Activated naive CD4-positive, alpha-beta T cell treated with anti-CD3 and anti-CD28 coated beads, Interleukin-2, amount 10 ng/mL, durations not matched to agents 7 days and 5 days (primary cell): ENCODE measurements around the gene KIFC3.
"Not testable (repeated sequence)": the region's sequence is repeated elsewhere in the genome, so short reads cannot be mapped to it uniquely, and the experiment has no call there.

ENCODE experiments used
- CTCF ChIA-PET: fragments of 350-600 bp; sonication (Branson Sonifier 250); formaldehyde crosslinking; loops from one replicate; lab custom pipeline; 2021; ENCODE audit warnings: antibody characterized with exemption; lab: Charles Lee
- DNase-seq: peaks from one replicate; pipeline ENCODE4 v3.0.0-alpha.2; 2020
- H3K27ac Mint-ChIP-seq: one replicate; pipeline ENCODE4 v1.8.0; 2021; ENCODE audit warnings: mild to moderate bottlenecking, moderate library complexity, mixed read lengths
- H3K27me3 Mint-ChIP-seq: one replicate; pipeline ENCODE4 v1.8.0; 2021; ENCODE audit warnings: mild to moderate bottlenecking, mixed read lengths
- H3K36me3 Mint-ChIP-seq: one replicate; pipeline ENCODE4 v1.8.0; 2021; ENCODE audit warnings: mixed read lengths
- H3K4me1 Mint-ChIP-seq: one replicate; pipeline ENCODE4 v1.8.0; 2021; ENCODE audit warnings: mixed read lengths
- H3K4me3 Mint-ChIP-seq: one replicate; pipeline ENCODE4 v1.8.0; 2021; ENCODE audit warnings: mild to moderate bottlenecking, moderate library complexity, mixed read lengths
- H3K9me3 Mint-ChIP-seq: one replicate; pipeline ENCODE4 v1.8.0; 2021; ENCODE audit warnings: mixed read lengths

The KIFC3 gene, protein sequence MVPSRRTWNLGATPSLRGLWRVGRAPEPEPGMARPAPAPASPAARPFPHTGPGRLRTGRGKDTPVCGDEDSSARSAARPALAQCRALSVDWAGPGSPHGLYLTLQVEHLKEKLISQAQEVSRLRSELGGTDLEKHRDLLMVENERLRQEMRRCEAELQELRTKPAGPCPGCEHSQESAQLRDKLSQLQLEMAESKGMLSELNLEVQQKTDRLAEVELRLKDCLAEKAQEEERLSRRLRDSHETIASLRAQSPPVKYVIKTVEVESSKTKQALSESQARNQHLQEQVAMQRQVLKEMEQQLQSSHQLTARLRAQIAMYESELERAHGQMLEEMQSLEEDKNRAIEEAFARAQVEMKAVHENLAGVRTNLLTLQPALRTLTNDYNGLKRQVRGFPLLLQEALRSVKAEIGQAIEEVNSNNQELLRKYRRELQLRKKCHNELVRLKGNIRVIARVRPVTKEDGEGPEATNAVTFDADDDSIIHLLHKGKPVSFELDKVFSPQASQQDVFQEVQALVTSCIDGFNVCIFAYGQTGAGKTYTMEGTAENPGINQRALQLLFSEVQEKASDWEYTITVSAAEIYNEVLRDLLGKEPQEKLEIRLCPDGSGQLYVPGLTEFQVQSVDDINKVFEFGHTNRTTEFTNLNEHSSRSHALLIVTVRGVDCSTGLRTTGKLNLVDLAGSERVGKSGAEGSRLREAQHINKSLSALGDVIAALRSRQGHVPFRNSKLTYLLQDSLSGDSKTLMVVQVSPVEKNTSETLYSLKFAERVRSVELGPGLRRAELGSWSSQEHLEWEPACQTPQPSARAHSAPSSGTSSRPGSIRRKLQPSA

DNA sequence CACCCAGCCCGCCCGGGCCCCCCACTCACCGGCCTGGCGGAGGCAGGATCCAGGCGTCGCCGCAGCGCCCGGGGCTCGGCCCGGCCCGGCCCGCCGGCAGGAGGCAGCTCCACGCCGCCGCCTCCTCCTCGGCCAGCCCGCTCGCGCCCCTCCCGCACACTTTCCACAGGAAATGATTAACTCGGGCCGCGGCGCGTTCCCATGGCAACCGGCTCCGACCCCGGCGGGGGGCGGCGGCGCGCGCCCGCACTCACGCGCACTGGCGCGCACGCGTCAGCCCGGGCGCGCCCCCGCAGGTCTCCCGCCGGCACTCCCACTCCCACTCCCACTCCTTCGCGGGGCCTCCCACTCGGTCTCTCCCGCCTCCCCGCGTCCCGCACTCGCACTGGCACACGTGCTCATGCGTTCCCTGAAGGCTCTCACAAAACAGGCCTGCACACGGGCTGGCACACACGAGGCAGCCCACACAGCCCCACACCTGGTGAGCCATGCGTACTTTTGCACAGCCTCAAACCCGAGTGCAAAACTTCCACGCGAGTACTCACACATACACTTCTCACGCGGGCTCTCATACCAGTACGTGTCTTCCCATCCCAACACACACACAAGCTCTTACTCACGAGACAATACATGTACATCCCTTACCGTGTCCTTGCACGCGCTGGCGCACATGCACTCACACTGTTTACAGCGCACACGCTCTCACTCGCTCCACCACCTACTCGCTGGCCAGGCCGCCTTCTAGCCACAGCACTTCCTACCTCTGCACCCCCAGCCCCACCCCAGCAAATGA, at the start of gene KIFC3:
Gene KIFC3 (minus strand): TSS at position 151 of the 793 bp plus-strand sequence. CDS start 4,248 bp downstream, outside the sequence.
- peaks cover 94% of the 10 kb centered on the region for H3K27me3 Mint-ChIP-seq
- H3K9me3 Mint-ChIP-seq: no peaks in the 10 kb centered on the region
- peak within 1 kb of the TSS; percentile 75 for H3K4me3 Mint-ChIP-seq
- H3K27ac Mint-ChIP-seq: no peak within 1 kb of the TSS
- CTCF ChIA-PET: no interaction called here
- DNase-seq: peak; percentile 77
- peaks cover 30% of the 10 kb centered on the region for H3K4me1 Mint-ChIP-seq
- peaks cover 3% of the 10 kb centered on the region for H3K36me3 Mint-ChIP-seq

DNA sequence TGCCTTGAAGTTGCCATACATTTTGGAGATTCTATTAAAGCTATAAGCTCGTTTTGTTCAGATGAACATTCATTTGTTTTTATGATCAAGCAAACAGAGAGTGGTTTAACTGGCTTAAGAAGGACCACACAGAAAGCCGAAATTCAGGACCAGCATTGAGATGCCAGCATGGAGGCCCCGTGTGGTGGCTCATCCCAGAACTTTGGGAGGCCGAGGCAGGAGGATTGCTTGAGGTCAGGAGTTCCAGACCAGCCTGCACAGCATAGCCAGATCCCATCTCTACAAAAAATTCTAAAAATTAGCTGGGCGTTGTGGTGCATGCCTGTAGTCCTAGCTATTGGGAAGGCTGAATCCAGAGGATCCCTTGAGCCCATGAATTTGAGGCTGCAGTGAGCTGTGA, 45.9 kb upstream of the KIFC3 start:
- H3K27ac Mint-ChIP-seq: no peak overlapping the region
- H3K9me3 Mint-ChIP-seq: no peaks in the 10 kb centered on the region
- no peak for DNase-seq
- no peaks in the 10 kb centered on the region for H3K36me3 Mint-ChIP-seq
- H3K4me1 Mint-ChIP-seq: no peaks in the 10 kb centered on the region
- CTCF ChIA-PET: no interaction called here
- no peak overlapping the region for H3K4me3 Mint-ChIP-seq
- H3K27me3 Mint-ChIP-seq: peaks cover 5% of the 10 kb centered on the region

DNA sequence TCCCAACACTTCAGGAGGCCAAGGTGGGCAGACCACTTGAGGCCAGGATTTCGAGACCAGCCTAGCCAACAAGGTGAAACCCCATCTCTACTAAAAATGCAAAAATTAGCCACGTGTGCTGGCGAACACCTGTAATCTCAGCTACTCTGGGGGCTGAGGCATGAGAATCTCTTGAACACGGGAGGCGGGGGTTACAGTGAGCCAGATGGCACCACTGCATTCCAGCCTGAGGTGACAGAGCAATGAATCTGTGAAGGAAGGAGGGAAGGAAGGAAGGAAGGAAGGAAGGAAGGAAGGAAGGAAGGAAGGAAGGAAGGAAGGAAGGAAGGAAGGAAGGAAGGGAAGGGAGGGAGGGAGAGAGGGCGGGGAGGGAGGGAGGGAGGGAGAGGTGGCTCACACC, 44.6 kb upstream of the KIFC3 start:
- H3K4me3 Mint-ChIP-seq, H3K4me1 Mint-ChIP-seq, CTCF ChIA-PET, H3K27me3 Mint-ChIP-seq, H3K27ac Mint-ChIP-seq, H3K9me3 Mint-ChIP-seq, H3K36me3 Mint-ChIP-seq, DNase-seq: not testable (repeated sequence)

DNA sequence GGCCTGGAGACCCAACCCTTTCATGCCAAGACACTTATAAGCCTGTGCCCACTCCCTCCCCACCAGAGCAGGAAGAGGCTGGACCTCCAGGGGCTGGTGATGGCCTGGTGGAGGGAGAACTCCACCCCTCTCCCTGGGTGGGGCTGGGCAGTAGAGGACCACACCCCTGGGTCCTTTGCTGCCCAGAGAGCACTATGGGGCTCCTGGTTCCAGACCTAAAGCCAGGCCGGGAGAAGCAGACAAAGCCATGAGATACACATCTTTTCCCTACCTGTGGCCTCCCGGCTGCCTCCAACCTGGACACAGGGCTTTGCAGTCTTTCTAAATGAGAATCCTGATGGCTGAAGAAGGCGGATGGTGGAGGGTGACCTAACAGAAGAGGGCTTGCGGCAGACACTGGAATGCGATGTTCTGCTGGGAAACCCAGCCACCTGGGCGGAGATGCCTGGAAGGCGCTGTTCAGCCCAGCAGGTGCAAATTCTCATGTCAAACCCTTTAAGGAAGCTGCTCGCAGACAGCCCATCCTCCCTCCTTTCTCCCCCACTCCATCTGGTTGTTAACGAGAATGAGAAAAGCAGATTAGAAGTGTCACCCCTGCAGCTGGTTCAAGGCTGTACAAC, 43.9 kb upstream of the KIFC3 start:
- Mint-ChIP-seq H3K4me3 (no peak overlapping the region), H3K4me1 (no peaks in the 10 kb centered on the region), H3K27me3 (peaks cover 5% of the 10 kb centered on the region), H3K27ac (no peak overlapping the region), H3K36me3 (no peaks in the 10 kb centered on the region), H3K9me3 (no peaks in the 10 kb centered on the region)
- CTCF ChIA-PET: no interaction called here
- DNase-seq: no peak

DNA sequence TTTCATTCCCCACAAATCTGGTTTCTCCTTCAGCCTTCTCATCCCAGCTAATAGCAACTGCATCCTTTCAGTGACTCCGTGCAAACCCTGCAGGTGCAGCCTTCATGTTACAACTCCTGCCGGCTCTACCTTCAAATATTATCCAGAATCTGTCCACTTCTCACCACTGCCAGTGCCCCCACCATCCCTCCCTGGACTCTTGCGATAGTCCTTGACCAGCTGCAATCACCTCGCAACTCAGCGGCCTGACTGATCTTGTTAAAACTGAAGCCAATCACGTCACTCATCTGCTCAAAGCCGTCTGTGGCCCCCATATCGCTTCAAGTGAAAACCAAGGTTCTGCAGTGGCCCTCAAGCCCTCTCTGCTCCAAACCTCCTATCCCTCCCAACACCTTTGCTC, 42.8 kb upstream of the KIFC3 start:
- H3K27me3 Mint-ChIP-seq: no peaks in the 10 kb centered on the region
- no peak overlapping the region for H3K27ac Mint-ChIP-seq
- no peak overlapping the region for H3K4me3 Mint-ChIP-seq
- no peaks in the 10 kb centered on the region for H3K4me1 Mint-ChIP-seq
- CTCF ChIA-PET: no interaction called here
- H3K36me3 Mint-ChIP-seq: no peaks in the 10 kb centered on the region
- H3K9me3 Mint-ChIP-seq: no peaks in the 10 kb centered on the region
- no peak for DNase-seq

DNA sequence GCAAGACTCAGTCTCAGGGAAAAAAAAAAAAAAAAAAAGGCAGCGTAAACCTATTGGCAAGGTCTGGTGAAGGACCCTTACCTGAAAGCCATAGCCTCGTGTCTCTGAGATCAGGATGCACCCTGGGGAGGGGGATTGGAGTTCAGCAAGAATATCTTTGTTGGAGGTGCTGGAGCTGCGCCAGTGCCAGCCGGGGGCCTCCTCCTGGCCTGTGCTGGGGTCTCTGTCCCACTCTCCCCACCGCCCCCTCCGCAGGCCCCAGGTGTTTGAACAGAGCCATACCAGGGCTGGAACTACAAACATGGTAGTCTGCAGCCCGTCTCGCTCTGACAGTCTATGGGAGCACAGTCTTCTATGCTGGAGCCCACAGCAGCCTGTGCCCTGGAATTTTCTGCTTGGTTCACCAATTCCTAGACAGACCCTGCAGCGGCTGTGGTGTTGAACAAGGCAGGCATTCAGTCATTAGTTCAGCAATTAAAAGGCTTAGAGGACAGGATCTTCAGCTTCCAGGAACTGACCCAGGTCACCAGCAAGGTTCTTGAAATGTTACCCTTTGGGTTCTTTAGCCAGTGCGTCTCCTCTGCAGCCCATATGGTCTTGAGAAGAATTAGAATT, 42.2 kb upstream of the KIFC3 start:
- CTCF ChIA-PET: no interaction called here
- DNase-seq: no peak
- Mint-ChIP-seq H3K36me3 (no peaks in the 10 kb centered on the region), H3K4me1 (no peaks in the 10 kb centered on the region), H3K9me3 (no peaks in the 10 kb centered on the region), H3K27ac (no peak overlapping the region), H3K4me3 (no peak overlapping the region), H3K27me3 (no peaks in the 10 kb centered on the region)

DNA sequence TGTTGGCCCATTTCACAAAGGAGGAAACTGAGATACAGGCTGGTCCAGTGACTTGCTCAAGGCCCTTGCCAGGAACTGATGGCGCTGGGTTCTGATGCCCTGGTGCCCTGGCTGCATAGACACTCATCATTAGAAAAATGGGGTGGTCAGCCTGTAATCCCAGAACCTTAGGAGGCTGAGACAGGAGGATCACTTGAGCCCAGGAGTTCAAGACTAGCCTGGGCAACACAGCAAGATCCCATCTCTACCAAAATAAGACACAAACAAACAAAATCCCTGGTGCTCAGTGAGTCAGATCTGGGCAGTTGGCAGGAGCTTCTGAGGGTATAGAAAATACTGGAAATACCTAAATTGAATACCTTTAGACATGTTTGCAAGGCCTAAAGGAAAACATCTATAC, 41.1 kb upstream of the KIFC3 start:
- Mint-ChIP-seq H3K27ac (no peak overlapping the region), H3K9me3 (no peaks in the 10 kb centered on the region), H3K27me3 (no peaks in the 10 kb centered on the region), H3K4me1 (no peaks in the 10 kb centered on the region), H3K36me3 (no peaks in the 10 kb centered on the region), H3K4me3 (no peak overlapping the region)
- CTCF ChIA-PET: no interaction called here
- DNase-seq: no peak

DNA sequence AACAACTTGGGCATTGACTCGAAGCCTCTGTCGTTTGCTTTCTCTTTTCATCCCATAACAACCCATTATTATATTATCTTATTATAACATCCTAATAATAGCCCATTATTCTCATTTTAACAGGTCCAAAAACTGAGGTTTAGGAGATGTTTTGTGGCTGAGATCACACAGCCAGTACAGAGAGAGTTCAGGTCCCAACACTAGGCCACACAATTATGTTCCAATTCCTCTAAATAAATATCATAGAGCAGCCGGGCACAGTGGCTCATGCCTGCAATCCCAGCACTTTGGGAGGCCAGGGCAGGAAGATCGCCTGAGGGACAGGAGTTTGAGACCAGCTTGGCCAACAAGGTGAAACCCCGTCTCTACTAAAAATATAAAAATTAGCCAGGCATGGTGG, 40.3 kb upstream of the KIFC3 start:
- no peak overlapping the region for H3K4me3 Mint-ChIP-seq
- no peaks in the 10 kb centered on the region for H3K9me3 Mint-ChIP-seq
- H3K4me1 Mint-ChIP-seq: no peaks in the 10 kb centered on the region
- H3K36me3 Mint-ChIP-seq: no peaks in the 10 kb centered on the region
- DNase-seq: no peak
- H3K27ac Mint-ChIP-seq: no peak overlapping the region
- H3K27me3 Mint-ChIP-seq: peaks cover 1% of the 10 kb centered on the region
- CTCF ChIA-PET: no interaction called here

DNA sequence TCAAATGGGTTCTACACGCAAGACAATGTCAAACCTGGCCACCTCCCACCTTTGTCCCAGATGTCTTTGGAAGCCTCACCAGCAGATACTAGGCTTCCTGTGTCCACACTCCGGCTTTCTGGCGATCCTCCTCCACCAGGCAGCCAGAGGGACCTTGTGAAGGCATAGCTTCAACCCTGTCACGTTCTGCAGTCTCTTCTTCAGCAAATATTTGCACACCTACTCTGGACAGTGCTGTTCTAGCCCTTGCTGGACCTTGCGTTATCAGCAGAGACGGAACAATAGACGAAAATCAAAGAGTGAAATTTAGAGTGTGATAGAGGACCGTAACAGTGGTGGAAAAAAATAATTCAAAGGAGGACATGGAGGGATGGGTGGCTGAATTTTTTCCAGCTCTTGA, 38.5 kb upstream of the KIFC3 start:
- Mint-ChIP-seq H3K9me3 (no peaks in the 10 kb centered on the region), H3K36me3 (no peaks in the 10 kb centered on the region), H3K4me3 (no peak overlapping the region), H3K27me3 (peaks cover 12% of the 10 kb centered on the region), H3K27ac (no peak overlapping the region), H3K4me1 (no peaks in the 10 kb centered on the region)
- no peak for DNase-seq
- CTCF ChIA-PET: no interaction called here

DNA sequence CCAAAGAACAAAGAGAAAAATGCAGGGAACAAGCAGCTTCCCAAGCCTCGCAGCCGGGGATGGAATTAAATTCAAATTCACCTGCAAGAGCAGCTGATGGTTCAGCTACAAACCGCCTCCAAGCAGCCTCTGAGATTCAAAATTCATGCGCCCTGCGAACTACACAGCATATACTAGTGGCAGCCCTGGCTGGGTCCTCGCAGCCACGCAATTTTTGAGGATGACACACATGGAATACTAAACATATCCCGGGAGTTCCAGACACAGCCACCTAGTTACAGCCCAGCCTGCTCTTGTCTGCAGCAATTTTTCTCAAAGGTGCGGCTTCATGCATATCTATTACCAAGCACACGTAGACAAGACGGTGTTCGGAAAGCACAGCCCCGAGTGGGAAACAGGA, 35.9 kb upstream of the KIFC3 start:
- no peak overlapping the region for H3K4me3 Mint-ChIP-seq
- H3K27me3 Mint-ChIP-seq: peaks cover 21% of the 10 kb centered on the region
- CTCF ChIA-PET: interaction anchor here (1.2 to 1.5 kb wide), 2 partner anchors 10 to 21 kb away, joined by 3 read pairs; no protein-coding TSS in a partner anchor
- DNase-seq: no peak
- H3K36me3 Mint-ChIP-seq: no peaks in the 10 kb centered on the region
- no peaks in the 10 kb centered on the region for H3K9me3 Mint-ChIP-seq
- H3K27ac Mint-ChIP-seq: no peak overlapping the region
- H3K4me1 Mint-ChIP-seq: no peaks in the 10 kb centered on the region

DNA sequence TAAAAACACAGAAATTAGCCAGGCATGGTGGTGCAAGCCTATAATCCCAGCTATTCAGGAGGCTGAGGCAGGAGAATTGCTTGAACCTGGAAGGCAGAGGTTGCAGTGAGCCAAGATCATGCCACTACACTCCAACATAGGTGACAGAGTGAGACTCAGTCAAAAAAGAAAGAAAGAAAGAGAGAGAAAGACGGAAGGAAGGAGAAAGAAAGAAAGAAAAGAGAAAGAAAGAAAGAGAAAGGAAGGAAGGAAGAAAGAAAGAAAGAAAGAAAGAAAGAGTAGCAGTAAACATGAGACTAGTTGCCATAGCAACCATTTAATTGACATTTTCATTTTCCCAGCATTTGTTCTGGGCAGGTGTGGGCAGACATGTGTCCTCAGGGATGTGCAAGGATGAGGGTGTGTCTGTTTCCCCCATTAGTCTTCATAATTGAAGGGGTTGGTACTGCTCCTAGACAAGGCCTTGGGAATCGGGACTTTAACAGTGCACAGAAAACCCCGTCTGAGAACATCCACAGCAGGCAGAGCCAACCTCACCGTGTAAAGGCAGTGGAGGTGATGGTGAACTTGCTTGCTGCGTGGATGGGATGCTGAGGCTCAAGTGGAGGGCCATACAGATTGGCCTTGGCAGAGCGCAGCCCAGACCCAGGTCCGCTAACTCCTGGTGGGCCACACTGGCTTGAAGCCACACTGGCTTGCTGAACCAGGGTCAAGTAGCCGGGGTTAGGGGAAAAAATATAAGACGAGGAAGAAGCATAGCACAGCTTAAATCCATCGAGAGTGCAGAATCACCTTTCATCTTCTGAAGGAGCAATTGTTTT, 35.2 kb upstream of the KIFC3 start:
- H3K27me3 Mint-ChIP-seq: peaks cover 22% of the 10 kb centered on the region
- H3K4me3 Mint-ChIP-seq: no peak overlapping the region
- no peaks in the 10 kb centered on the region for H3K9me3 Mint-ChIP-seq
- no peaks in the 10 kb centered on the region for H3K36me3 Mint-ChIP-seq
- no peak for DNase-seq
- H3K27ac Mint-ChIP-seq: no peak overlapping the region
- CTCF ChIA-PET: interaction anchor here (1.5 kb wide), 1 partner anchor 9 kb away, joined by 3 read pairs; no protein-coding TSS in a partner anchor
- H3K4me1 Mint-ChIP-seq: no peaks in the 10 kb centered on the region

DNA sequence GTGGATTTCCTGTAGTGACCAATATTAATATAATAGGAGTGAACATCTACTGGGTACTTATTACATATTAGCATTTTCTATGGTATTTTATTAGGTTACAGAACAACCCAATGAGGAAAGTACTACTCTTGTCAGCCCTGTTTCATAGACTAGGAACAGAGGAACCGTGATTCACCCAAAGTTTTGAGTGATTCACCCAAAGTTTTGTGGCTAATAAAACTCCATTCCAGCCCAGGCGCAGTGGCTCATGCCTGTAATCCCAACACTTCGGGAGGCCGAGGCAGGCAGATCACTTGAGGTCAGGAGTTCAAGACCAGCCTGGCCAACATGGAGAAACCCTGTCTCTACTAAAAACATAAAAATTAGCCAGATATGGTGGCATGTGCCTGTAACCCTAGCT, 33.1 kb upstream of the KIFC3 start:
- DNase-seq, H3K4me3 Mint-ChIP-seq, H3K9me3 Mint-ChIP-seq, CTCF ChIA-PET, H3K36me3 Mint-ChIP-seq, H3K27ac Mint-ChIP-seq, H3K4me1 Mint-ChIP-seq: not testable (repeated sequence)
- peaks cover 27% of the 10 kb centered on the region for H3K27me3 Mint-ChIP-seq

DNA sequence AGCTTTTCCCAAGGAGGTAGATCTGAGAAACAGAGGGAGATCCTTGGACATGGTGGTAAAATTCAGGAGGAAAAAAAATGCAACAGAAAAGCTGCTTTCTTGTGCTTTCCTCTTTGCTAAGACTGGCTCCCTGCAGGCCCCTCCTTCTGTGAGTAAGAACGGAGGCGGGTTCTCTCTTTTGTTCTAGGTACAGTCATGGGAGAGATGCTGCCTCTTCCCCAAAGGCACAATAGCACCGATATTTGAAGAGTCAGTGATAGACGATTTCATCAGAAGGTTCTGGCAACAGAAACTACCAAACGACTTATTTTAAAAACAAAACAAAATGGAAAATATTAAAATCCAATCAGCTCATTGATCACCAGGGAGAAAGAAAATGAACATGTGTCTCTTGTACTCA, 32.6 kb upstream of the KIFC3 start:
- Mint-ChIP-seq H3K27ac (no peak overlapping the region), H3K36me3 (no peaks in the 10 kb centered on the region), H3K4me3 (no peak overlapping the region), H3K9me3 (no peaks in the 10 kb centered on the region), H3K4me1 (no peaks in the 10 kb centered on the region), H3K27me3 (peaks cover 27% of the 10 kb centered on the region)
- DNase-seq: no peak
- CTCF ChIA-PET: no interaction called here
